HG03457 (cell line): ENCODE data around the gene ZNF674.
A peak's percentile ranks its signal among the peaks of the same experiment; 100 is the strongest.
"Not testable (repeated sequence)": the region's sequence is repeated elsewhere in the genome, so short reads cannot be mapped to it uniquely, and the experiment has no call there.

Source experiments
- ATAC-seq: cut with Tn5 transposase; IDR thresholded peaks from one replicate; pipeline ENCODE4 v1.9.1; 2021; ENCODE audit warnings: moderate number of reproducible peaks; ENCODE audit not compliant: unreplicated experiment

The ZNF674 gene

DNA sequence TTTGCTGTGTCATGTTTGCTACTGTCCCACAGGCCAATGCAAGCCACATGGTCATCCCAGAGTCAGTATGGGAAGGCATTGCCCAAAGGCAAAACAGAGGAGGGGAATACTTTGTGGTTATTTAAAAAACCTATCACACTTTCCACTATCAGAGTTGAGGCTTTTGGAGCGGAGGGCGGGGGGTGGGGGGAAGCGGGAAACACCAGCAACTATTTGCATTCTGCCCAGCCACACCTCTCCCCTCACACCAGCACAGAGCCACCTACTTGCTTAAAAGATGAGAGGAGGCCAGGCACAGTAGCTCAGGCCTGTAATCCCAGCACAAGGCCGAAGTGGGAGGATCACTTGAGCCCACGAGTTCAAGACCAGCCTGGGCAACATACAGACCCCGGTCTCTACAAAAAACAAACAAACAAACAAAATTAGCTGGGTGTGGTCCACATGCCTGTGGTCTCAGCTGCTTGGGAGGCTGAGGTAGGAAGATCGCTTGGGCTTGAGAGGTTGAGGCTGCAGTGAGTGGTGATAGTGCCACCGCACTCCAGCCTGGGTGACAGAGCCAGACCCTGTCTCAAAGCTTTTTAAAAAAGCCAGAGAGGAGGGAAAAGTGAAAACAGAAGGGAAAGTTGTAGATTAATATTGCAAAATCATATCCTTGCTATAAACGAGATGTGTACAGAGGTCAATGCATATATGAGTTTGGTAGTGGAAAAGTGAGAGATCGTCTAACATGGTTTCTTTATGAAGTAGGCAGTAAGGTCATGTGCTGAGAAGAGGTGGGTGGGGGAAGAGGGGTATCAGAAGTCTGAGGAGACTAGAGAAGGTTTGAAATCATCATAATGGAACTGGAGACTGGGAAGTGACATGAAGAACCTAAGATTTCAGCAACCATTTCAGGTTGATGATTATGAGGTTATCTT lies 26.5 kb upstream of the ZNF674 start:
- no peak for ATAC-seq

DNA sequence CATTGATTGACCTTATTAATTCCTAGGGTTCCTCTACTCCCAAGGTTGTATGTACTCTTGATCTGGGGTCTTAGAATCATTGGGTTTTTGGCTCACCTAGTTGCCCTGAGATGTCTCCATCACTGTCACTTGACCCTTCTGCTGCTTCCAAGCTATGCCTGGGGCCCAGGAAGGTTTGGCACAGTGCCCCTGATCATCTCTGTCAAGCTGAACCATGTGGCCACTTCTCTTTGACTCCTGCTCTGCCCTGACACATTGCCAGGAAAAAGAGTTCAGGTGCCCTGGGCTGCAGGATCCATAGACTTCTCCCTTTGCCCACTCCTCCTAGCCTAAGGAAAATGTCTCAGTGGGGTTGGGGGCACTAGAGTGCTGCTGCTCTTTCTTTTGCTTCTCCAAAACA lies 24.4 kb upstream of the ZNF674 start:
- ATAC-seq = no peak

DNA sequence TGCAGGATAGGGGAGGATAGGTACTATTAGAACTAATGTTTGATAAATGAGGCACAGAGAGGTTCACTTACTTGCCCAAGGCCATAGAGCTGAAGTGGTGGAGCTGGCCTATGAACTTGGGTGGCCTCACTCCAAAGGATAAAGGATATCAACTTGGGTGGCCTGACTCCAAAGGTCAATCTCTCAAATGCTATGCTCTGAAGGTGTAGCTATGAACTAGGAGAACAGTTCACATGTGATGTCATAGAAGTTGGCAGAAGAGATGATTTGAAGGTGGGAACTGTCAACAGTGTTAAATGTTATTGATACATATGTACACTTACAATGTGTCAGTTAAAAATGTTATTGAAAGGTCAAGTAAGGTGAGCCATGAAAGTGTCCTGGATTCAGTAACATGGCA lies 22.2 kb upstream of the ZNF674 start:
- no peak for ATAC-seq

DNA sequence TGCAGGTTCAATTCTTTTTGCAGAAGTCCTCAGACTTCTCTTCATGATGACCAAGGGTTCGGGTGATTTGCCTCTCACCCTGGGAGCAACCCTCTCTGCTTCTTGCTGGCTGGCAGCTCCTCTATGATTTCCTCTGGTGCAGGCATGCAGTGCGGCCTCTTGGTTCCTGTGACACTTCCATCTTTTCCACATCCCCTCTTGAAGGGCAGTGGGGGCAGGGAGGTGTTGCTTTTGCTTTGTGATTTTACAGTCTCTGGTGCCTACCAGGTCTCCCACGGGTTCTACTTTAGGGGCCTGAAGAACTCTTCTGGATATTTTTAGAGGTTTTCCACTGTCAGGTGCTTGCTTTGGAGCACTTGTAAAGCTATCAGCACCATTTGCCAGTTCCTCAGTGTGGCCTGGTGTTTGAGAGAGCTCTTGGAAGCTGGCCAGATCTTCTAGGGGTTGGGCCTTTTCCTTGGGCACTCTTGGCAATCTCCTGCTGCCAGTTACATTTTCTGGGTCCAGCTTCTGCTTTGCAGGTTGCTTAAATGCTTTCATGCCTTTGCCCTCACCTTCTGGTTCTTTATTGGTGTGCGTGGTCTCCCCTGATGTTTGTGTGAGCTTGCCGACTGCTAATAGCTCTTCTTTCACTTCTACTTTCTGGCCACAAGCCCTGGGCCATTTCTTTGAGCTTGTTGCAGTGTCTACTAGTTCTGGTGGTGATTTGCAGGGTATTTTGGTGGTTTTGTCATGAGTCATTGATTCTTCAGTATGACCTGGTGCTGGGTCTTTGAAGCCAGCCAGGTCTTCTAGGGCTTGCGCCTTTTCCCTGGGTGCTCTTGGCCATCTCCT lies 16.8 kb upstream of the ZNF674 start:
- peak; percentile 95 for ATAC-seq

DNA sequence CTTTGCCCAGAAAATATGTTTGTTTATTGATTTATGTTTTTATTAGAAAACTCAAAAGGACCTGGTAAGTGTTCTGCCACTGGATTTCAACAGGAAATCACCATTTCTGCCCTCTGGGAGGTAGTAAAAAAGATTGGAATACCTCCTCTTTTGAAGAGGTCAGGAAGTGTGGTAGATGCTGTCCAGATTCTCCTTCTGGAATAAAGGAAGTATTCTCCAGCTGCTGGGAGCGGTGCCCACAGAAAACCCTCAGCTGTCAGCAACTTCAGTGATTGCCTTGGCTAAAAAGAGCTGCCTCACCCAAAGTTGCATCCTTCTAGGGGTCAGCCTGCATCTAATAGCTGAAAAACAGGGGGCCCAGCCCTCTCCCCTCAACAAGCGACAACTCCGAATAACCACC lies 13.8 kb upstream of the ZNF674 start:
- ATAC-seq = no peak

- no peak for ATAC-seq
These were observed 9.7 kb upstream of the ZNF674 start for GRCh38 chrX:46554942-46555341.

- no peak for ATAC-seq
These were observed 8.7 kb upstream of the ZNF674 start for GRCh38 chrX:46553935-46554334.

DNA sequence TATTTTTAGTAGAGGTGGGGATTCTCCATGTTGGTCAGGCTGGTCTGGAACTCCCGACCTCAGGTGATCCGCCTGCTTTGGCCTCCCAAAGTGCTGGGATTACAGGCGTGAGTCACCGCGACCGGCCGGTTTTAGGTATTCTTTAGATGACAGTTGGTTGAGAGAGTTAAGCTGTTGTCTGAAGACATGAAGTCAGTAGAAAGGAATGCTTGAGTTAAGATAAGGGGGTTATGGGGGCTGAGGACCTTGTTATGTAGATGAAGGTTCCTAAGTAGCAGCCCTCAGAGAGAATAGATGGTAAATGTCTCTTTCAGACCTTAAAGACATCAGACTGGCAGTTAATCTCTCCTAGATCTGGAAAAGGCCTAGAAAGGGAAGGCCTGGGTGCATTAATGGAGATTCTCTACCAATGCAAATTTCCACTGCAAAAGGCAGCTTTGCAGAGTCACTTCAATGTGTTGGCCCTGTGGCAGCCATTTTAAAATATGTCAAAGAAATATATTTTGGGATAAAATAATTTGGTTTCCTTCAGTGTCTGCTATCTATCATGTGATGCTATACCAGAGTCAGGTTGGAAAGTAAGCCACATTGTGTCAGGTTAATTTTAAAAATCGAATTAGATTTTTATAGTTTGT lies 6.4 kb upstream of the ZNF674 start:
- no peak for ATAC-seq

GRCh38 chrX:46549914-46550313 lies 4.7 kb upstream of the ZNF674 start:
- no peak for ATAC-seq

- no peak for ATAC-seq
These were observed 2.6 kb upstream of the ZNF674 start for GRCh38 chrX:46547857-46548256.

- not testable (repeated sequence) for ATAC-seq
These were observed 694 bp downstream of the ZNF674 start for GRCh38 chrX:46544527-46544926.

DNA sequence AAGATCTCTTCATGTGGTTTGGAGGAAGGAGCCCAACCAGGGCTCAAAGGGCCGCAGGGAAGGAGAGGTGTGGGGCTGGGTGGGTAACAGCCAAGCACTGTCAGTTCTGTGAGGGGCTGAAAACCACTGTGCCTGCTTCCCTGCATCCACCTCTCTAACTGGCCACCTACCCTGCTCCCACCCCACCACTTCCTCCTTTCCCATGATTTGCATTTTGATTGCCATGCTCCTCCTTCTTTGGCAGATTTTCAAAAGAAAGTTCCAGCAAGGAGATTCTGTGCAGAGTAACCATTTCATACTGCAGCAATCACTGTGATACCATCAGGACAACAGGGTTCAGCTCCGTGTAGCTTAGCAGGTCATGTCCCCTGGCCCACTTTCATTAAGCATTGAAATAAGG lies 1.8 kb downstream of the ZNF674 start:
- ATAC-seq = no peak

- ATAC-seq = no peak
These were observed 13.8 kb downstream of the ZNF674 start for GRCh38 chrX:46531442-46531841.

- ATAC-seq = not testable (repeated sequence)
These were observed 14.8 kb downstream of the ZNF674 start for GRCh38 chrX:46530404-46530908.

- not testable (repeated sequence) for ATAC-seq
These were observed 15.3 kb downstream of the ZNF674 start for GRCh38 chrX:46529740-46530403.

GRCh38 chrX:46528640-46529039 lies 16.6 kb downstream of the ZNF674 start:
- ATAC-seq = not testable (repeated sequence)

- ATAC-seq = no peak
These were observed 39.1 kb downstream of the ZNF674 start for GRCh38 chrX:46506076-46506475.

GRCh38 chrX:46502848-46503247 lies 42.4 kb downstream of the ZNF674 start:
- ATAC-seq = no peak

DNA sequence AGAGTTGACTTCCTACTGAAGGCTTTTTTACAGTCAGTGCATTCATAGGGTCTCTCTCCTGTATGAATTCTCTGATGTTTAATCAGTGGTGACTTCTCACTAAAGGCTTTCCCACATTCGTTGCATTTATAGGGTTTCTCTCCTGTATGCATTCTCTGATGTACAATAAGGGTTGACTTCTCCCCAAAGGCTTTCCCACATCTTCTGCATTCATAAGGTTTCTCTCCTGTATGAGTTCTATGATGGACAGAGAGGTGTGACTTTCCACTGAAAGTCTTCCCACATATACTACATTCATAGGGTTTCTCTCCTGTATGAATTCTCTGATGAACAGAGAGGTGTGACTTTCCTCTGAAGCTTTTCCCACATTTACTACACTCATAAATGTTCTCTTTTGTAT lies 45.2 kb downstream of the ZNF674 start:
- no peak for ATAC-seq

DNA sequence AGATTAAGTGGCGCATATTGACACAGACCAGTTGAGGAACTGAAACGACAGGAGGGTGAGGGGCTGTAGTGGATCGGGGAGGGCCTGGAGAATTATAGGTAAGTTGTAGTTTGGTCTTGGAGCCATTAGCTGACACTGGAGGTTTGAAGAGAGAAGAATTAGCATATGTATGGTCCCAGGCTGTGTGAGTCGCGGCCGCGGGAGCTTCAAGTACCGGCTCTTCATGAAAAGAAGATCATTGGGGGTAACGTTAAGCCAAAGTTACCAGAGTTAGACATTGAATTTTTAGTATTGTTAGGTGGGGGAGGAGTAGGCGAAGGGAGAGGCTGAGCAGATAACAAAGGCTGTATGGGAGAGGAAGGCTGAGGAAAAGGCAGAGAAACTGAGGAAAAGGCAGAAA lies 56.5 kb downstream of the ZNF674 start:
- ATAC-seq = no peak

- no peak for ATAC-seq
These were observed 59.3 kb downstream of the ZNF674 start for GRCh38 chrX:46485897-46486296.
